HEK293 (cell line): Measurements from ENCODE around the gene JAZF1.

Source experiments
- CTCF ChIA-PET: fragments of 350-600 bp; formaldehyde crosslinking; extraction: SDS; loops from one replicate; lab custom pipeline; 2021; ENCODE audit warnings: antibody characterized with exemption; lab: Yijun Ruan, JAX
- POLR2A ChIA-PET: fragments of 300-600 bp; formaldehyde crosslinking; extraction: SDS; loops from one replicate; lab custom pipeline; 2020; ENCODE audit warnings: antibody characterized with exemption, inconsistent platforms; lab: Yijun Ruan, JAX
- H3K27ac ChIP-seq: fragments of 200-500 bp; sonication (Bioruptor generic); 2 replicates; pipeline ENCODE4 v1.5.1; 2014; ENCODE audit warnings: low read depth, low read length, control low read depth, inconsistent platforms; ENCODE audit errors: extremely low read depth
- H3K36me3 ChIP-seq, 2 experiments: fragments of 200-500 bp in 1 of 2; sonication (Bioruptor generic) in 1 of 2; 1 replicate in 1 of 2; 2 replicates in 1 of 2; pipeline ENCODE4 v1.5.1; 2014 to 2017; ENCODE audit warnings: inconsistent platforms in 2 of 2, low read length in 2 of 2; ENCODE audit not compliant: control insufficient read depth in 2 of 2, insufficient read depth in 1 of 2
- H3K4me1 ChIP-seq: fragments of 200-500 bp; sonication (Bioruptor generic); 2 replicates; pipeline ENCODE4 v1.5.1; 2014; ENCODE audit warnings: mild to moderate bottlenecking, low read length, inconsistent platforms; ENCODE audit not compliant: control insufficient read depth, insufficient read depth
- H3K4me3 ChIP-seq: 2 replicates; pipeline ENCODE4 v1.5.1; 2011; ENCODE audit warnings: low read depth, mild to moderate bottlenecking, control low read depth, low read length, moderate library complexity
- H3K9me3 ChIP-seq: fragments of 200-500 bp; sonication (Bioruptor generic); 2 replicates; pipeline ENCODE4 v1.5.1; 2014; ENCODE audit warnings: low read depth, low read length, inconsistent platforms; ENCODE audit not compliant: control insufficient read depth, insufficient read depth
- BCL11A ChIP-seq: fragments of 450-650 bp; formaldehyde crosslinking; IDR thresholded peaks from 2 replicates; pipeline ENCODE4 v1.5.1; 2016; ENCODE audit warnings: low read depth, missing biosample characterization, missing genetic modification characterization
- BCL11B ChIP-seq: fragments of 450-650 bp; formaldehyde crosslinking; IDR thresholded peaks from 2 replicates; pipeline ENCODE4 v1.5.1; 2016; ENCODE audit warnings: low read depth, missing biosample characterization, missing genetic modification characterization
- HOXC10 ChIP-seq: sonication (generic); formaldehyde crosslinking; IDR thresholded peaks from 2 replicates; pipeline ENCODE4 v1.8.1; 2023; ENCODE audit warnings: mild to moderate bottlenecking, missing genetic modification reagents
- IKZF3 ChIP-seq: fragments of 450-650 bp; IDR thresholded peaks from 2 replicates; pipeline ENCODE4 v1.5.0; 2018; ENCODE audit warnings: missing biosample characterization, mild to moderate bottlenecking, missing genetic modification characterization, moderate library complexity
- MYNN ChIP-seq: fragments of 450-650 bp; formaldehyde crosslinking; IDR thresholded peaks from 2 replicates; pipeline ENCODE4 v1.5.1; 2016; ENCODE audit warnings: missing biosample characterization, missing genetic modification characterization, borderline replicate concordance
- OSR2 ChIP-seq: fragments of 450-650 bp; formaldehyde crosslinking; IDR thresholded peaks from 2 replicates; pipeline ENCODE4 v1.5.1; 2016; ENCODE audit warnings: missing biosample characterization, missing genetic modification characterization
- PRDM1 ChIP-seq: fragments of 450-650 bp; formaldehyde crosslinking; IDR thresholded peaks from 2 replicates; pipeline ENCODE4; 2016; ENCODE audit warnings: missing biosample characterization, missing genetic modification characterization
- SETDB1 ChIP-seq: IDR thresholded peaks from one replicate; pipeline ENCODE4 v1.6.1; 2017; ENCODE audit warnings: mild to moderate bottlenecking, low read length, moderate library complexity, mixed read lengths; ENCODE audit not compliant: insufficient read length
- SP7 ChIP-seq: fragments of 450-650 bp; formaldehyde crosslinking; IDR thresholded peaks from 2 replicates; pipeline ENCODE4 v1.5.1; 2016; ENCODE audit warnings: missing biosample characterization, missing genetic modification characterization
- TRIM28 ChIP-seq: IDR thresholded peaks from 2 replicates; pipeline ENCODE4 v1.6.1; 2011; ENCODE audit warnings: low read length, control low read depth, borderline replicate concordance
- WT1 ChIP-seq: fragments of 450-650 bp; formaldehyde crosslinking; IDR thresholded peaks from 2 replicates; pipeline ENCODE4 v1.5.1; 2016; ENCODE audit warnings: missing biosample characterization, missing genetic modification characterization
- ZBTB48 ChIP-seq: fragments of 450-650 bp; formaldehyde crosslinking; IDR thresholded peaks from 2 replicates; pipeline ENCODE4 v1.5.1; 2016; ENCODE audit warnings: missing biosample characterization, missing genetic modification characterization
- ZFP3 ChIP-seq: fragments of 450-650 bp; formaldehyde crosslinking; IDR thresholded peaks from 2 replicates; pipeline ENCODE4 v1.5.1; 2016; ENCODE audit warnings: low read depth, missing biosample characterization, missing genetic modification characterization
- ZFP69B ChIP-seq: fragments of 450-650 bp; formaldehyde crosslinking; IDR thresholded peaks from 2 replicates; pipeline ENCODE4 v1.5.1; 2016; ENCODE audit warnings: missing biosample characterization, missing genetic modification characterization
- ZNF155 ChIP-seq: fragments of 450-650 bp; formaldehyde crosslinking; IDR thresholded peaks from 2 replicates; pipeline ENCODE4 v1.5.1; 2016; ENCODE audit warnings: missing biosample characterization, missing genetic modification characterization
- ZNF157 ChIP-seq: fragments of 450-650 bp; formaldehyde crosslinking; IDR thresholded peaks from 2 replicates; pipeline ENCODE4 v1.5.1; 2016; ENCODE audit warnings: missing biosample characterization, missing genetic modification characterization
- ZNF184 ChIP-seq: fragments of 450-650 bp; IDR thresholded peaks from 2 replicates; pipeline ENCODE4 v1.5.1; 2018; ENCODE audit warnings: missing biosample characterization, mild to moderate bottlenecking, missing genetic modification characterization
- ZNF248 ChIP-seq: fragments of 450-650 bp; formaldehyde crosslinking; IDR thresholded peaks from 2 replicates; pipeline ENCODE4 v1.5.1; 2017; ENCODE audit warnings: missing biosample characterization, missing genetic modification characterization
- ZNF280D ChIP-seq: fragments of 450-650 bp; formaldehyde crosslinking; IDR thresholded peaks from 2 replicates; pipeline ENCODE4 v1.5.1; 2016; ENCODE audit warnings: missing biosample characterization, missing genetic modification characterization
- ZNF394 ChIP-seq: fragments of 450-650 bp; formaldehyde crosslinking; IDR thresholded peaks from 2 replicates; pipeline ENCODE4 v1.5.1; 2016; ENCODE audit warnings: missing biosample characterization, missing genetic modification characterization, mild to moderate bottlenecking, moderate library complexity, borderline replicate concordance
- ZNF449 ChIP-seq: fragments of 450-650 bp; formaldehyde crosslinking; IDR thresholded peaks from 2 replicates; pipeline ENCODE4 v1.5.1; 2017; ENCODE audit warnings: missing biosample characterization, mild to moderate bottlenecking, missing genetic modification characterization, moderate library complexity
- ZNF48 ChIP-seq: fragments of 450-650 bp; formaldehyde crosslinking; IDR thresholded peaks from 2 replicates; pipeline ENCODE4 v1.5.1; 2016; ENCODE audit warnings: missing biosample characterization, missing genetic modification characterization
- ZNF571 ChIP-seq: fragments of 450-650 bp; formaldehyde crosslinking; IDR thresholded peaks from 2 replicates; pipeline ENCODE4 v1.5.0; 2017; ENCODE audit warnings: missing biosample characterization, missing genetic modification characterization
- ZNF654 ChIP-seq: fragments of 450-650 bp; formaldehyde crosslinking; IDR thresholded peaks from 2 replicates; pipeline ENCODE4 v1.5.1; 2016; ENCODE audit warnings: low read depth, missing biosample characterization, missing genetic modification characterization
- ZNF660 ChIP-seq: fragments of 450-650 bp; IDR thresholded peaks from 2 replicates; pipeline ENCODE4 v1.5.1; 2018; ENCODE audit warnings: missing biosample characterization, mild to moderate bottlenecking, missing genetic modification characterization
- ZNF677 ChIP-seq: fragments of 450-650 bp; IDR thresholded peaks from 2 replicates; pipeline ENCODE4 v1.5.0; 2018; ENCODE audit warnings: missing biosample characterization, mild to moderate bottlenecking, missing genetic modification characterization, moderate library complexity
- ZNF76 ChIP-seq: fragments of 450-650 bp; formaldehyde crosslinking; IDR thresholded peaks from 2 replicates; pipeline ENCODE4; 2016; ENCODE audit warnings: low read depth, missing biosample characterization, missing genetic modification characterization, borderline replicate concordance
- ZNF776 ChIP-seq: fragments of 450-650 bp; formaldehyde crosslinking; IDR thresholded peaks from 2 replicates; pipeline ENCODE4 v1.5.0; 2017; ENCODE audit warnings: missing biosample characterization, missing genetic modification characterization, borderline replicate concordance
- ZSCAN30 ChIP-seq: fragments of 450-650 bp; IDR thresholded peaks from 2 replicates; pipeline ENCODE4 v1.5.1; 2018; ENCODE audit warnings: missing biosample characterization, mild to moderate bottlenecking, missing genetic modification characterization, moderate library complexity
- ZXDB ChIP-seq: fragments of 450-650 bp; formaldehyde crosslinking; IDR thresholded peaks from 2 replicates; pipeline ENCODE4 v1.5.1; 2016; ENCODE audit warnings: missing biosample characterization, missing genetic modification characterization
- TF ChIP-seq, protein P1 (sequence below): fragments of 450-650 bp; formaldehyde crosslinking; IDR thresholded peaks from 2 replicates; pipeline ENCODE4 v1.5.1; 2016; ENCODE audit warnings: missing biosample characterization, missing genetic modification characterization

Gene JAZF1

GRCh38 chr7:28024786-28025334, 155.7 kb downstream of the JAZF1 start (continued):
- no peak for TF ChIP-seq ZSCAN30 (tag by site-specific recombination)
- TF ChIP-seq SETDB1, result no peak
- no peak for TF ChIP-seq ZNF48 (tag by site-specific recombination)
- TF ChIP-seq WT1 (tag by site-specific recombination), result no peak
- TF ChIP-seq MYNN (tag by site-specific recombination), result no peak
- TF ChIP-seq ZNF571 (tag by site-specific recombination), result no peak
- no peak for TF ChIP-seq OSR2

DNA sequence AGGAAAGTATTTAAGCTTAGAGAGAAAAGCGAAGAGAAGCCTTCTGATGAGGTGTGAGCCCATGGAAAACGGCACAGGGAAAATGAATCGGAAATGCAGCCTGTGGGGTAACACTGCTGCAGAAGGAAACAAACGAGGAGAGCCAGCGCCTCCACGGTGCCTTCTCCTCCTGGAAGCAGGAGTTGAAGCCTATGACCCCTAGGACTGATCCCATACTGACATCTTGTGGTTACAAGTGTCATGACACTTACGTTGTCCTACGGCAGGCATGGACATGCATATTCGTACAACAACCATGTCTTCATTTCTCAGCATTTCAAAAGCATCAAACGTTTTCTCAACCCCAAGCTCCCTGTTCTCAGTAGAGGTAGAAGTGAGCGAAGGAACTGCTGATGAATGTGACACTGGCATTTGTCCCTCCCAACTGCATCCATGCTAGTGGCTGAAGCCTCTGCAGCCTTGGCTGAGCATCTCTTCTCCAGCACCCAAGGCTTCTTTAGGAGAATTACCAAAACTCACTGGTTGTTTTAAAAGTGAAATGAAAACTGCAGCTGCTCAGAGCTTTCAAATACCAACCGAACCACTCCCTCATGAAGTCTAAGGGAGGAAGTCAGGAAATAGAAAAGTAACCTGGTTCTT, 160.2 kb downstream of the JAZF1 start:
- no peak overlapping the region for H3K27ac ChIP-seq
- ChIA-PET CTCF (interaction anchor here (0.6 to 8.0 kb wide), 48 partner anchors 9 to 870 kb away, joined by 3 to 66 read pairs (median 4); no protein-coding TSS in a partner anchor), POLR2A (interaction anchor here (0.5 kb wide), 1 partner anchor 346 kb away, joined by 3 read pairs; no protein-coding TSS in a partner anchor)
- no peaks in the 10 kb centered on the region for H3K36me3 ChIP-seq
- no peaks in the 10 kb centered on the region for H3K9me3 ChIP-seq
- peaks cover 5% of the 10 kb centered on the region; the same call in 1 of the 2 replicates for H3K4me1 ChIP-seq
- H3K4me3 ChIP-seq, result no peak overlapping the region
- TF ChIP-seq ZFP69B (tag by site-specific recombination) (no peak), ZNF660 (peak; percentile 67; the same call in 1 of the 2 replicates), ZNF184 (tag by site-specific recombination) (no peak), ZNF157 (no peak), ZNF155 (tag by site-specific recombination) (no peak), ZNF280D (tag by site-specific recombination) (no peak), ZNF654 (tag by site-specific recombination) (peak; percentile 85), BCL11B (tag by site-specific recombination) (no peak), HOXC10 (CRISPR knock-in tag) (no peak), ZNF76 (no peak), IKZF3 (peak; percentile 55), ZNF677 (tag by site-specific recombination) (no peak), ZBTB48 (tag by site-specific recombination) (peak; percentile 51; the same call in 1 of the 2 replicates), SP7 (no peak), BCL11A (tag by site-specific recombination) (no peak), ZXDB (no peak), ZFP3 (no peak), ZNF776 (tag by site-specific recombination) (no peak), ZNF394 (tag by site-specific recombination) (no peak), ZNF449 (no peak), PRDM1 (tag by site-specific recombination) (no peak), ZNF248 (tag by site-specific recombination) (no peak), TRIM28 (0 out of 2 replicates have a peak, but pooled peaks have one; percentile 34)
- TF ChIP-seq, protein P1, sequence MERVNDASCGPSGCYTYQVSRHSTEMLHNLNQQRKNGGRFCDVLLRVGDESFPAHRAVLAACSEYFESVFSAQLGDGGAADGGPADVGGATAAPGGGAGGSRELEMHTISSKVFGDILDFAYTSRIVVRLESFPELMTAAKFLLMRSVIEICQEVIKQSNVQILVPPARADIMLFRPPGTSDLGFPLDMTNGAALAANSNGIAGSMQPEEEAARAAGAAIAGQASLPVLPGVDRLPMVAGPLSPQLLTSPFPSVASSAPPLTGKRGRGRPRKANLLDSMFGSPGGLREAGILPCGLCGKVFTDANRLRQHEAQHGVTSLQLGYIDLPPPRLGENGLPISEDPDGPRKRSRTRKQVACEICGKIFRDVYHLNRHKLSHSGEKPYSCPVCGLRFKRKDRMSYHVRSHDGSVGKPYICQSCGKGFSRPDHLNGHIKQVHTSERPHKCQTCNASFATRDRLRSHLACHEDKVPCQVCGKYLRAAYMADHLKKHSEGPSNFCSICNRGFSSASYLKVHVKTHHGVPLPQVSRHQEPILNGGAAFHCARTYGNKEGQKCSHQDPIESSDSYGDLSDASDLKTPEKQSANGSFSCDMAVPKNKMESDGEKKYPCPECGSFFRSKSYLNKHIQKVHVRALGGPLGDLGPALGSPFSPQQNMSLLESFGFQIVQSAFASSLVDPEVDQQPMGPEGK (tag by site-specific recombination), result no peak
